Gastrocnemius medialis (tissue), 4 donors: ENCODE results near the gene CTNNBIP1.

Experiments used
- POLR2A ChIP-seq, 2 donors: fragments of 450-650 bp; IDR thresholded peaks; one replicate each; pipeline ENCODE4 v1.6.1; 2017; ENCODE audit warnings: antibody characterized with exemption in 2 of 2, mild to moderate bottlenecking in 2 of 2, moderate library complexity in 2 of 2
- TF ChIP-seq, protein P1 (sequence below), 5 experiments: fragments of 450-650 bp in 3 of 5; fragments of 200-600 bp in 2 of 5; sonication (generic) in 2 of 5; IDR thresholded peaks in 4 of 5; conservative IDR thresholded peaks in 1 of 5; 1 replicate in 4 of 5; 2 replicates in 1 of 5; pipeline ENCODE4 v1.5.1; 2016 to 2019; ENCODE audit warnings: antibody characterized with exemption in 5 of 5, mild to moderate bottlenecking in 3 of 5, moderate library complexity in 3 of 5

DNA sequence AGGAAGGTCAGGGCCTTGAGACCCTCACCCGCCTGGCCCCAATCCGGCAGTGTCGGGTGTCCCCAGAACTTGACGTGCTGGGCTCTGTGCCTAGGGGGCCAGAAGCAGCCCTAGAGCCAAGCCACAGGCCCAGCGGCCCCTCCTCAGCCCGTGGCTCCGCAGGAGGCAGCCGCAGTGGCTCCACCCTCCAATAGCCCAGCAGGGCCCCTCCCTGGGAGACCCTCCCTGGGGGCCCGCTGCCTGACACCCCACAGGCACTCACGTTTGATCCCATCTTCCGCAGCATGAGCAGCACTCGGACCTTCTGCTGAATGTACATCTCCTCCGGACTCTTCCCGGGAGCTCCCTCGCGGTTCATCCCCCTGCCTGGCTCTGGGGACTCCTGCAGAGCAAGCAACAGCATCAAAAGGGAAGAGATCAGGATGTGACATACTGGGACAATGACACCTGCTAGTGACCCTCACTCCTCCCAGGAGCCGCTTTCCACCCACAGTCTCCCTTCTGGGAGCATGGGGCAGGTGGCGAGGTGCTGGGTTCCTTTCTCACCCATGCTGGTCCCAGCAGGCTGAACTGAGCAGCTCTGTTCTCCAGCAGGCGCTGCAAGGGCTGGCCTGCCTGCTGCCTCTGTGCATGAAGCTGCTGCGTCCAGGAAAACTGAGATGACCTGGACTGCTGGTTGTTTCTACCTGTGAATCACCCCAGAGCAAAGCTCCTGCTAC, 38.2 kb downstream of the CTNNBIP1 start:
- TF ChIP-seq, protein P1, sequence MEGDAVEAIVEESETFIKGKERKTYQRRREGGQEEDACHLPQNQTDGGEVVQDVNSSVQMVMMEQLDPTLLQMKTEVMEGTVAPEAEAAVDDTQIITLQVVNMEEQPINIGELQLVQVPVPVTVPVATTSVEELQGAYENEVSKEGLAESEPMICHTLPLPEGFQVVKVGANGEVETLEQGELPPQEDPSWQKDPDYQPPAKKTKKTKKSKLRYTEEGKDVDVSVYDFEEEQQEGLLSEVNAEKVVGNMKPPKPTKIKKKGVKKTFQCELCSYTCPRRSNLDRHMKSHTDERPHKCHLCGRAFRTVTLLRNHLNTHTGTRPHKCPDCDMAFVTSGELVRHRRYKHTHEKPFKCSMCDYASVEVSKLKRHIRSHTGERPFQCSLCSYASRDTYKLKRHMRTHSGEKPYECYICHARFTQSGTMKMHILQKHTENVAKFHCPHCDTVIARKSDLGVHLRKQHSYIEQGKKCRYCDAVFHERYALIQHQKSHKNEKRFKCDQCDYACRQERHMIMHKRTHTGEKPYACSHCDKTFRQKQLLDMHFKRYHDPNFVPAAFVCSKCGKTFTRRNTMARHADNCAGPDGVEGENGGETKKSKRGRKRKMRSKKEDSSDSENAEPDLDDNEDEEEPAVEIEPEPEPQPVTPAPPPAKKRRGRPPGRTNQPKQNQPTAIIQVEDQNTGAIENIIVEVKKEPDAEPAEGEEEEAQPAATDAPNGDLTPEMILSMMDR (IDR thresholded peaks at IDR 0.05 in 4 of 5, conservative IDR thresholded peaks at IDR 0.05 in 1 of 5) = no peak
- TF ChIP-seq POLR2A (IDR thresholded peaks at IDR 0.05) = no peak
